HG03066 (cell line): Measurements from ENCODE around the gene MYO3B.

Experiments used
- ATAC-seq: cut with Tn5 transposase; IDR thresholded peaks from one replicate; pipeline ENCODE4 v1.9.1; 2021; ENCODE audit warnings: low read depth; ENCODE audit not compliant: unreplicated experiment

Gene MYO3B

DNA sequence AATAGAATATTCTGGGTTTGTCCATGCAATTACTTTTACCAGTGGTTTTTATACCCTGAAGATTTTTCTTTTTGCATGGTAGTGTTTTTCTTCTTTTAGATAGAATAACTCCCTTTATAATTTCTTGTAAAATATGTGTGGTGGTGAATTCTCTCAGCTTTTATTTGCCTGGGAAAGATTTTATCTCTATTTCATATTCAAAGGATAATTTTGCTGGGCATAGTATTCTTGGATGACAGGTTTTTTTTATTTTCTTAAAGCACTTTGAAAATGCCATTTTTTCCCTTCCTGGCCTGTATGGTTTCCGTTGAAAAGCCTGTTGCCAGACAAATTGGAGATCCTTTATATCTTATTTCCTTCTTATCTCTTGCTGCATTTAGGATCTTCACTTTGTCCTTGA lies 113.5 kb downstream of the MYO3B start:
- no peak for ATAC-seq

GRCh38 chr2:170292415-170292814 lies 114.5 kb downstream of the MYO3B start:
- ATAC-seq, result no peak

- ATAC-seq, result no peak
These were observed 119.5 kb downstream of the MYO3B start for GRCh38 chr2:170297496-170297895.

- ATAC-seq, result peak; percentile 87
These were observed 120.2 kb downstream of the MYO3B start for GRCh38 chr2:170298115-170298514.

- ATAC-seq, result no peak
These were observed 121.0 kb downstream of the MYO3B start for GRCh38 chr2:170298861-170299429.

GRCh38 chr2:170300993-170301392 lies 123.0 kb downstream of the MYO3B start:
- no peak for ATAC-seq

DNA sequence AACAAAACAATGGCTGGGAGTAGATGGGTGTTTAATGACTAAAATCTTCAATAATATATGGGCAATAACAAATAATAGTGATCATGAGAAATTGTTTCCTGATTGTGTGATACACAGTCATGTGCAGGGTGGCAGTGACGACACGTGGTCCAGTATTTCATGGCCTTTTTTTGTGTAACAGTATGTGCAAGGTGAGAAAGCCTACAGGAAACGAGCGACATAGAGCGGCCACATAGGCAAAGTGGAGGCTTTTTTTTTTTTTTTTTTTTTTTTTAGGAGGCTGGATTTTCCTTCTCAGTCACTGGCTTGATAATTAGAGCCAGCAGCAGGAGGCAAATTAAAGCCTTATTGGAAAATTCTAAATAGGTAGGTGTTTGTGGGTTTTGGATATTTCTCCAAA lies 123.7 kb downstream of the MYO3B start:
- ATAC-seq, result no peak

- no peak for ATAC-seq
These were observed 127.8 kb downstream of the MYO3B start for GRCh38 chr2:170305711-170306110.

DNA sequence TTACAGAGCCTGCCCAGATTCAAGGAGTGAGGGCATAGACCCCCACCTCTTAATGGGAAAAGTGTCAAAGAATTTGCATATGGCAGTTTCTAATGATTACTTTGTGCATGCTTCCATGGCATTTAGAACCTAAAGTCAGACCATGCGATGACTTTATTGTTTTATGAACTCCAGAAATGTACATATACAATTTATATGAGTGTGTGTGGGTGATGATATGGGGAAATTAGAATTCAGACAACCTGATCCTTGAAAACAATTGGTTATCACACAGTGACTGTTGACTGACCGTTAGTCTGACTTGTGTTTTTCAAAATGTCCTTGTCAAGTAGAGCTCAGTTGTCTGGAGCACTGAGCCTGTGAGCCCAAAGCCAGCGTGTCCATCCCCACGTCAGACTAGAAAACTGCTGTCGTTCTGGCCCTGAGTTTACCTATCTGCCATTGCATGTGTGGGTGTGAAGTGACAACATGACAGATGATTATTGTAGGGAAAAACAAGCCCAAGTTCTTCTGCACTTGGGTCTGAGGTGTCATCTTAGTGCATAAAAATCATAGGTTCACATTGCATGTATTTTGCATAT lies 128.4 kb downstream of the MYO3B start:
- no peak for ATAC-seq

DNA sequence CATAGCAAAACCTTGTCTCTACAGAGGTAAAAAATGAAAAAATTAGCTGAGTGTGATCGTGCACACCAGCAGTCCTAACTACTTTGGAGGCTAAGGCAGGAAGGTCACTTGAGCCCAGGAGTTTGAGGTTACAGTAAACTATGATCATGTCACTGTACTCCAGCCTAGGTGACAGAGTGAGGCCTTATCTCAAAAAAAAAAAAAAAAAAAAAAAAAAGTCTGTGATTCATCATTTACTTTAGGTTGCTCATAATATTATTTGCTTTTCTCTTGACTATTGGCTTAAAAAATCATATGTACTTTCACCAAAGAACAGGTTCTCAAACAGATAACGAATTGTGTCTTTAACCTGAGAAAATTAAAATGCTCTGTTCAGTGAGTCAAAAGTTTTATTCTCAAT lies 129.1 kb downstream of the MYO3B start:
- ATAC-seq, result no peak

DNA sequence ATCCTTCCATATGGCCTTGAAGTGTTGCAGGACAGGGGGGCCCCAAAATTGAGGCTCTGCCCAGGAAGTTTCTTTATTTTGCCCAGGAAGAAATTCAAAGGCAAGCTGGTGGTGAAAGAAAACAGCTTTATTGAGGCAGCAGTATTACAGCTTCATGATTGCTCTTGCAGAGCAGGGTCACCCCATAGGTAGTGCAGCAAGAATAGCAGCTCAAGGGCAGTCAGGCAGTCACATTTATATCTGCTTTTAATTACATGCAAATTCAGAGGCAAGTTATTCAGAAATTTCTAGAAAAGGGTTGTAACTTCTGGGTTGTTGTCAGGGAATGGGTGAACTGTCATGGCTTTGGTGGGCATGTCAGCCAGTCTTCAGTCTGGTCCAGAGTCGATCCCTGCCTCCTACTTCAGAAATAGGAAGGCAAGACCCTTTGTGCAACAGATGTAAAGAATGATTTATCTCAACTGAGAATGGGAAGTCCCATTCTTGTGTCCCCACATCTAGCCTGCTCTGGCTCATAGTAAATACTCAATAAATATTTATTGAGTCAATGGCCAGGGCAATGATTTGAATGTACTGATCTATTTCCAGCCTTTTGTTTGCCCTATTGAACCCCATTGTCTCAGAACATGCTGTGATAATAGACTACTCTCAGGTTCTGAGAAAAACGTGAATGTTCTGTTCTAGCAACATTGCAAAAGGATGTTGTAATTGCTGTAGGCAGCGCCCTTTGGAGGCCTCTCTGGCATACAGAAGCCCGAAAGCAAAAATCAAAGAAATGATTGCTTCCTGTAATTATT lies 129.8 kb downstream of the MYO3B start:
- ATAC-seq, result no peak

GRCh38 chr2:170310876-170311502 lies 133.0 kb downstream of the MYO3B start:
- no peak for ATAC-seq

GRCh38 chr2:170313347-170313991 lies 135.5 kb downstream of the MYO3B start:
- no peak for ATAC-seq

DNA sequence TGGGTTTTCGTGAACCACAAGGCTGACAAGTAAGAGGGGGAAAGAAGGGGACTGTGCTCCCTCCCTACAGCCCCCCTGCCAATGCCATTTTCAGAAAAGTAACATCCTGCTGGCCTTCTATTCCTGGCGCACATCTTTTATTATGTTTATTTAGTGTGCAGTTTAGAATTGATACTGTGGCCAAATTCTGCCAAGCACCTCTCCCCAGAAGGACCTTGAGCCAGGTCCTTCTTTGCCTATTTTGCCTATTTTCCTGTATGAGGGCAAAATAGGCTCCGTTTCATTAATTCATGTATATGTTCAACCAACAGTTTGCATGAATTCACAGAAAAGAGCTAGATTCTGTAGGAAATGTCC lies 136.0 kb downstream of the MYO3B start:
- ATAC-seq, result no peak

GRCh38 chr2:170314744-170315447 lies 136.9 kb downstream of the MYO3B start:
- ATAC-seq, result no peak

- no peak for ATAC-seq
These were observed 143.0 kb downstream of the MYO3B start for GRCh38 chr2:170320948-170321347.

DNA sequence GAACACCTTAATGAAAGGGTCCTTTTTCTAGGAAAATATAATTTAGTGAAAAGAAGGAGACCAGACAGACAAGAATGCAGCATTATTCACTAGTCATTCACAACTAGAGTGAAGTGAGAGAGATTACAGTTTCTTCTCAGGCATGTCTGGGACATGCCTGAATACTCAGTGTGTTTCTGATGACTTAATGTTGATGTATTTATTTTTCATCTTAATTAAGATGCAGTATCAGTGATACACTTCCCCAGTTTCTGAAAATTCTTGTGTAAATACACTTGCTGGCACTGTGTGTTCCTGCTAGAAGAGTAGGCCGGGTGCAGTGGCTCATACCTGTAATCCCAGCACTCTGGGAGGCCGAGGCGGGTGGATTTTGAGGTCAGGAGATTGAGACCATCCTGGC lies 143.6 kb downstream of the MYO3B start:
- no peak for ATAC-seq

GRCh38 chr2:170322140-170322766 lies 144.3 kb downstream of the MYO3B start:
- no peak for ATAC-seq

DNA sequence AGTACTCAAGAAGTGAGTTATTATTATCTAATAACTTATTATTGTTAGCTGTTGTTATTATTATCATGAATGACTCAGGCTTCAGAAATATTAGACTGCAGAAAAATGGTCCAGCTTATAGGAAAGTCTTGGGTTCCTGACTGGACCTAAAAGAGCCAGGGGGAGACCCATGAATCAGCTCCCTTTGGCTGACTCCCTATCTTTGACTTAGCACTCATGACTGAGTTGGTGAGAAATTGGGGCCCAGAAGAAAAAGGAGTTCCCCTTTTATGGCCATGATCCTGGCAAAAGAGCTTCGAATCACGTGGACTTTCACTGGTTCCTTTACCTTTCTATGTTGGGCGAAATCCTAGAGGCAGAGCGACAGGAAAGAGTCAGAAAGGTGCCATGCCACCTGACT lies 145.8 kb downstream of the MYO3B start:
- ATAC-seq, result no peak

DNA sequence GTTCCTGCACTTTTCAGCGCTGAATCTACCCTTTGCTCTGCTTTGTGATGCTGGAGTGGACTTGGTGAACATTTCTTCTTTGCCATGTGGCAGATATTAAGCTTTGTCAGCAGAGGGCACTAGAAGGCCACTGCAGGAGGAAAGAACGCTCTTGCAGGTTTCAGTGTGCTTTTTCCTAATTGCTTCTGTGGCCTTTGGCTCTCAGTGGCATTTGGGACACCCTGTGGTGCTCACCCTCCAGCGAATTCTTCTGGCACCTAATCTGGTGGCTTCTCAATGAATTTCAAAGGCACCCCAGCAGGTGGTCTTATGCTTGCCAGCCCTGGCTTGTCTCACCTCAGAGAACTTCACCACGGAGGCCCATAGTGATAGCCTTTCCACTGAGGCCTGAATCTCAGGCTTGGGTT lies 146.7 kb downstream of the MYO3B start:
- no peak for ATAC-seq
